ACC112 (cell line): Measurements from ENCODE around the gene LRCH4.

ENCODE experiments used
- H2AFZ ChIP-seq: fragments of 200-600 bp; sonication (generic); one replicate; pipeline ENCODE4 v1.6.0; 2017; ENCODE audit warnings: antibody characterized with exemption, low read length; ENCODE audit not compliant: unreplicated experiment
- H3K27ac ChIP-seq: fragments of 200-600 bp; sonication (generic); 2 replicates; pipeline ENCODE4 v1.5.1; 2014; ENCODE audit warnings: low read depth, mild to moderate bottlenecking, antibody characterized with exemption, low read length, moderate library complexity
- H3K27me3 ChIP-seq: fragments of 200-600 bp; sonication (generic); 2 replicates; pipeline ENCODE4 v1.6.1; 2014; ENCODE audit warnings: mild to moderate bottlenecking, antibody characterized with exemption, low read length, moderate library complexity, mixed read lengths; ENCODE audit not compliant: insufficient read depth
- H3K36me3 ChIP-seq: fragments of 200-600 bp; sonication (generic); 2 replicates; pipeline ENCODE4 v1.6.1; 2016; ENCODE audit warnings: mild to moderate bottlenecking, antibody characterized with exemption, low read length, moderate library complexity, mixed read lengths; ENCODE audit not compliant: insufficient read depth
- H3K4me1 ChIP-seq: fragments of 200-600 bp; sonication (generic); one replicate; pipeline ENCODE4 v1.6.1; 2016; ENCODE audit warnings: low read length, mixed read lengths; ENCODE audit not compliant: insufficient read depth, unreplicated experiment, control insufficient read depth
- H3K4me3 ChIP-seq: fragments of 200-600 bp; sonication (generic); 2 replicates; pipeline ENCODE4 v1.5.1; 2014; ENCODE audit warnings: mild to moderate bottlenecking, low read depth, low read length
- H3K79me2 ChIP-seq: fragments of 200-600 bp; sonication (generic); one replicate; pipeline ENCODE4 v1.6.0; 2016; ENCODE audit warnings: low read length; ENCODE audit not compliant: control insufficient read depth, unreplicated experiment, insufficient read depth

The LRCH4 gene

GRCh38 chr7:100572949-100573675, 12.8 kb downstream of the LRCH4 start:
- H3K27me3 ChIP-seq = no peaks in the 10 kb centered on the region
- no peaks in the 10 kb centered on the region for H3K79me2 ChIP-seq
- peaks cover 4% of the 10 kb centered on the region for H3K4me1 ChIP-seq
- H2AFZ ChIP-seq = no peak overlapping the region
- no peaks in the 10 kb centered on the region; the same call in 1 of the 2 replicates for H3K36me3 ChIP-seq
- H3K27ac ChIP-seq = no peak overlapping the region
- no peak overlapping the region for H3K4me3 ChIP-seq

- H3K4me3 ChIP-seq = no peak overlapping the region
- no peak overlapping the region for H3K27ac ChIP-seq
- no peaks in the 10 kb centered on the region for H3K27me3 ChIP-seq
- H3K36me3 ChIP-seq = no peaks in the 10 kb centered on the region; the same call in 1 of the 2 replicates
- no peaks in the 10 kb centered on the region for H3K79me2 ChIP-seq
- H2AFZ ChIP-seq = no peak overlapping the region
- H3K4me1 ChIP-seq = peaks cover 6% of the 10 kb centered on the region
Measured at GRCh38 chr7:100572281-100572948, 13.5 kb downstream of the LRCH4 start.

- no peak overlapping the region for H3K4me3 ChIP-seq
- H3K36me3 ChIP-seq = no peaks in the 10 kb centered on the region; the same call in 1 of the 2 replicates
- H3K4me1 ChIP-seq = peaks cover 10% of the 10 kb centered on the region
- H3K27me3 ChIP-seq = no peaks in the 10 kb centered on the region
- no peak overlapping the region for H2AFZ ChIP-seq
- H3K27ac ChIP-seq = no peak overlapping the region
- no peaks in the 10 kb centered on the region for H3K79me2 ChIP-seq
Measured at GRCh38 chr7:100571829-100572116, 14.2 kb downstream of the LRCH4 start.

- Histone ChIP-seq H3K36me3 (no peaks in the 10 kb centered on the region; the same call in 1 of the 2 replicates), H3K27ac (no peak overlapping the region), H3K27me3 (no peaks in the 10 kb centered on the region), H3K79me2 (no peaks in the 10 kb centered on the region), H3K4me3 (no peak overlapping the region), H2AFZ (no peak overlapping the region), H3K4me1 (peaks cover 10% of the 10 kb centered on the region)
Measured at GRCh38 chr7:100570954-100571828, 14.7 kb downstream of the LRCH4 start.

GRCh38 chr7:100568896-100569844, 16.8 kb downstream of the LRCH4 start:
- H3K79me2 ChIP-seq = no peaks in the 10 kb centered on the region
- no peak overlapping the region for H3K27ac ChIP-seq
- no peak overlapping the region for H2AFZ ChIP-seq
- H3K4me1 ChIP-seq = peaks cover 10% of the 10 kb centered on the region
- no peaks in the 10 kb centered on the region for H3K36me3 ChIP-seq
- H3K4me3 ChIP-seq = peak overlapping the region; percentile 75
- no peaks in the 10 kb centered on the region for H3K27me3 ChIP-seq

- Histone ChIP-seq H3K27ac (no peak overlapping the region), H3K4me3 (no peak overlapping the region), H3K27me3 (no peaks in the 10 kb centered on the region)
Measured at GRCh38 chr7:100568176-100568895, 17.6 kb downstream of the LRCH4 start.

GRCh38 chr7:100567751-100568175, 18.2 kb downstream of the LRCH4 start:
- H3K79me2 ChIP-seq = no peaks in the 10 kb centered on the region
- no peaks in the 10 kb centered on the region for H3K36me3 ChIP-seq
- H3K27me3 ChIP-seq = no peaks in the 10 kb centered on the region
- H3K4me1 ChIP-seq = peaks cover 10% of the 10 kb centered on the region
- no peak overlapping the region for H2AFZ ChIP-seq
- no peak overlapping the region for H3K4me3 ChIP-seq
- no peak overlapping the region for H3K27ac ChIP-seq

More at GRCh38 chr7:100568176-100568895, 17.6 kb downstream of the LRCH4 start:
- peaks cover 10% of the 10 kb centered on the region for H3K4me1 ChIP-seq
- H2AFZ ChIP-seq = no peak overlapping the region
- H3K79me2 ChIP-seq = no peaks in the 10 kb centered on the region
- H3K36me3 ChIP-seq = no peaks in the 10 kb centered on the region

GRCh38 chr7:100567031-100567730, 18.7 kb downstream of the LRCH4 start:
- no peak overlapping the region for H3K27ac ChIP-seq
- peaks cover 10% of the 10 kb centered on the region for H3K4me1 ChIP-seq

GRCh38 chr7:100566018-100566531, 19.9 kb downstream of the LRCH4 start:
- no peaks in the 10 kb centered on the region for H3K79me2 ChIP-seq
- H3K27ac ChIP-seq = no peak overlapping the region
- no peaks in the 10 kb centered on the region for H3K36me3 ChIP-seq
- H3K4me1 ChIP-seq = peaks cover 9% of the 10 kb centered on the region
- no peak overlapping the region for H2AFZ ChIP-seq
- no peak overlapping the region for H3K4me3 ChIP-seq
- H3K27me3 ChIP-seq = no peaks in the 10 kb centered on the region

More at GRCh38 chr7:100567031-100567730, 18.7 kb downstream of the LRCH4 start:
- Histone ChIP-seq H3K36me3 (no peaks in the 10 kb centered on the region), H2AFZ (no peak overlapping the region), H3K79me2 (no peaks in the 10 kb centered on the region), H3K4me3 (no peak overlapping the region), H3K27me3 (no peaks in the 10 kb centered on the region)
